Measurements from ENCODE around the gene CCDC12. TPM values are rescaled to one million over a fixed set of nuclear protein-coding genes. Genes with fewer than 3 reads are reported as not detected.
A peak's percentile ranks its signal among the peaks of the same experiment; 100 is the strongest.

CCDC12 gene
- total and polyA plus RNA-seq, 2 of the 13 experiments (the other 11 are each of a cell fraction or from before 2014, with no cell fraction given) = 30.1 to 49.5 TPM

DNA sequence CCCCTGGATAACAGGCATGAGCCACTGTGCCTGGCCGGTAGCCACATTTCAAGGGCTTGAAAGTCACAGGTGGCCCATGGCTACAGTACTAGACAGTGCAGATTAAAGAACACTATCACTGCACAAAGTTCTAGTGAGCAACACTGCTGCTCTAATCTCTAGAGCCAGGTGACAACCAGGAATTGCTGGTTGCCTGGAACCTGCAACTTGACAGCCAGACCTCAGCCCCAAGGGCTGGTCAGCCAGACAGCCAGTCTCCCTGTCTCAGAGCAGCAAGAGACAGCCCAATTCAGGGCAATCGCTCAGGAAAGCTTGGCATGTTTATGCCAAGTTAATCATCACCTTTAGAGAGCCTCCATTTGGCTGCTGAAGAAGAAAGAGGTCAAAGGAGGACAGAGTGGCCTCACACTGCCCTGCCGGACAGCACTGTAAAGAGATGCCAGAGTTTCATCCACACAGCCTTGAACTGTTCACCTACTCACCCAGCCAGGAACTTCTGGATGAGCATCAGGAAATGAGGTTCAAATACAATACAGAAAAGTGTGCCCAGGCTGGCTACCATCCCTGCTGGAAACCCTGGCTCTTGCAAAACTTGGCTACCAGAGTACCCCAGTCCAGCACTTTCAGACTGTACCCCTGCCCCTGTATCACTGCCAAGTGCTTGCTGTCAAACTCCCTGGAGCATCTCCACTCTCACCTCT, 6.0 kb downstream of the CCDC12 start (continued):
- TF ChIP-seq, protein P1, sequence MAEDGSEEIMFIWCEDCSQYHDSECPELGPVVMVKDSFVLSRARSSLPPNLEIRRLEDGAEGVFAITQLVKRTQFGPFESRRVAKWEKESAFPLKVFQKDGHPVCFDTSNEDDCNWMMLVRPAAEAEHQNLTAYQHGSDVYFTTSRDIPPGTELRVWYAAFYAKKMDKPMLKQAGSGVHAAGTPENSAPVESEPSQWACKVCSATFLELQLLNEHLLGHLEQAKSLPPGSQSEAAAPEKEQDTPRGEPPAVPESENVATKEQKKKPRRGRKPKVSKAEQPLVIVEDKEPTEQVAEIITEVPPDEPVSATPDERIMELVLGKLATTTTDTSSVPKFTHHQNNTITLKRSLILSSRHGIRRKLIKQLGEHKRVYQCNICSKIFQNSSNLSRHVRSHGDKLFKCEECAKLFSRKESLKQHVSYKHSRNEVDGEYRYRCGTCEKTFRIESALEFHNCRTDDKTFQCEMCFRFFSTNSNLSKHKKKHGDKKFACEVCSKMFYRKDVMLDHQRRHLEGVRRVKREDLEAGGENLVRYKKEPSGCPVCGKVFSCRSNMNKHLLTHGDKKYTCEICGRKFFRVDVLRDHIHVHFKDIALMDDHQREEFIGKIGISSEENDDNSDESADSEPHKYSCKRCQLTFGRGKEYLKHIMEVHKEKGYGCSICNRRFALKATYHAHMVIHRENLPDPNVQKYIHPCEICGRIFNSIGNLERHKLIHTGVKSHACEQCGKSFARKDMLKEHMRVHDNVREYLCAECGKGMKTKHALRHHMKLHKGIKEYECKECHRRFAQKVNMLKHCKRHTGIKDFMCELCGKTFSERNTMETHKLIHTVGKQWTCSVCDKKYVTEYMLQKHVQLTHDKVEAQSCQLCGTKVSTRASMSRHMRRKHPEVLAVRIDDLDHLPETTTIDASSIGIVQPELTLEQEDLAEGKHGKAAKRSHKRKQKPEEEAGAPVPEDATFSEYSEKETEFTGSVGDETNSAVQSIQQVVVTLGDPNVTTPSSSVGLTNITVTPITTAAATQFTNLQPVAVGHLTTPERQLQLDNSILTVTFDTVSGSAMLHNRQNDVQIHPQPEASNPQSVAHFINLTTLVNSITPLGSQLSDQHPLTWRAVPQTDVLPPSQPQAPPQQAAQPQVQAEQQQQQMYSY (CRISPR knock-in tag; IDR thresholded peaks at IDR 0.05) = peak; percentile 59; the same call in 1 of the 2 replicates
- no peak for TF ChIP-seq NFE2L2 (IDR thresholded peaks at IDR 0.05; ENCODE audit: low read length)
- TF ChIP-seq ZNF747 (CRISPR knock-in tag; IDR thresholded peaks at IDR 0.05; ENCODE audit: borderline replicate concordance) = no peak
- no peak for TF ChIP-seq IRX3 (CRISPR knock-in tag; IDR thresholded peaks at IDR 0.05; ENCODE audit: borderline replicate concordance, low read depth)
- TF ChIP-seq, protein P2, sequence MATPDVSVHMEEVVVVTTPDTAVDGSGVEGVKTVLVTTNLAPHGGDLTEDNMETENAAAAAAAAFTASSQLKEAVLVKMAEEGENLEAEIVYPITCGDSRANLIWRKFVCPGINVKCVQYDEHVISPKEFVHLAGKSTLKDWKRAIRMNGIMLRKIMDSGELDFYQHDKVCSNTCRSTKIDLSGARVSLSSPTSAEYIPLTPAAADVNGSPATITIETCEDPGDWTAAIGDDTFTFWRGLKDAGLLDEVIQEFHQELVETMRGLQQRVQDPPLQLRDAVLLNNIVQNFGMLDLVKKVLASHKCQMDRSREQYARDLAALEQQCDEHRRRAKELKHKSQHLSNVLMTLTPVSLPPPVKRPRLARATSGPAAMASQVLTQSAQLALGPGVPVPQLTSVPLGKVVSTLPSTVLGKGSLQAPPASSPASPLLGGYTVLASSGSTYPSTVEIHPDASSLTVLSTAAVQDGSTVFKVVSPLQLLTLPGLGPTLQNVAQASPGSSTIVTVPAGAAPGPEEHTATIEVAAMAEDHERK (CRISPR knock-in tag; IDR thresholded peaks at IDR 0.05; ENCODE audit: low read depth) = no peak
- TF ChIP-seq HNRNPH1 (optimal IDR thresholded peaks at IDR 0.05; ENCODE audit: low read depth, low read length) = no peak
- TF ChIP-seq ZNF274 (CRISPR knock-in tag; IDR thresholded peaks at IDR 0.05) = no peak
- TF ChIP-seq RBAK (CRISPR knock-in tag; IDR thresholded peaks at IDR 0.05) = no peak
- TF ChIP-seq HOXD1 (CRISPR knock-in tag; IDR thresholded peaks at IDR 0.05) = no peak
- no peak for TF ChIP-seq ZBTB21 (CRISPR knock-in tag; IDR thresholded peaks at IDR 0.05)
- TF ChIP-seq SAP130 (CRISPR knock-in tag; IDR thresholded peaks at IDR 0.05; ENCODE audit: low read depth) = peak; percentile 88
- no peak for TF ChIP-seq ZNF225 (CRISPR knock-in tag; IDR thresholded peaks at IDR 0.05)
- TF ChIP-seq ZMYM3 (CRISPR knock-in tag; IDR thresholded peaks at IDR 0.05) = peak; percentile 83
- no peak for TF ChIP-seq KMT2B (CRISPR knock-in tag; IDR thresholded peaks at IDR 0.05)
- TF ChIP-seq, protein P3, sequence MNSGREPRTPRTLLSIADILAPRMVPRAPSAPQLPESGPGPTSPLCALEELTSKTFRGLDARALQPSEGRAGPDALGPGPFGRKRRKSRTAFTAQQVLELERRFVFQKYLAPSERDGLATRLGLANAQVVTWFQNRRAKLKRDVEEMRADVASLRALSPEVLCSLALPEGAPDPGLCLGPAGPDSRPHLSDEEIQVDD (CRISPR knock-in tag; IDR thresholded peaks at IDR 0.05; ENCODE audit: borderline replicate concordance) = no peak
- TF ChIP-seq IKZF1 (IDR thresholded peaks at IDR 0.05) = no peak
- TF ChIP-seq GFI1 (CRISPR knock-in tag; IDR thresholded peaks at IDR 0.05; ENCODE audit: borderline replicate concordance) = no peak
- no peak for TF ChIP-seq ZNF790 (CRISPR knock-in tag; IDR thresholded peaks at IDR 0.05; ENCODE audit: borderline replicate concordance)
- TF ChIP-seq SCMH1 (CRISPR knock-in tag; IDR thresholded peaks at IDR 0.05; ENCODE audit: borderline replicate concordance) = no peak
- no peak for TF ChIP-seq ATRX (CRISPR knock-in tag; IDR thresholded peaks at IDR 0.05; ENCODE audit: borderline replicate concordance)
- TF ChIP-seq, protein P4, sequence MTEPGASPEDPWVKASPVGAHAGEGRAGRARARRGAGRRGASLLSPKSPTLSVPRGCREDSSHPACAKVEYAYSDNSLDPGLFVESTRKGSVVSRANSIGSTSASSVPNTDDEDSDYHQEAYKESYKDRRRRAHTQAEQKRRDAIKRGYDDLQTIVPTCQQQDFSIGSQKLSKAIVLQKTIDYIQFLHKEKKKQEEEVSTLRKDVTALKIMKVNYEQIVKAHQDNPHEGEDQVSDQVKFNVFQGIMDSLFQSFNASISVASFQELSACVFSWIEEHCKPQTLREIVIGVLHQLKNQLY (CRISPR knock-in tag; IDR thresholded peaks at IDR 0.05) = peak; percentile 63
- TF ChIP-seq, protein P5, sequence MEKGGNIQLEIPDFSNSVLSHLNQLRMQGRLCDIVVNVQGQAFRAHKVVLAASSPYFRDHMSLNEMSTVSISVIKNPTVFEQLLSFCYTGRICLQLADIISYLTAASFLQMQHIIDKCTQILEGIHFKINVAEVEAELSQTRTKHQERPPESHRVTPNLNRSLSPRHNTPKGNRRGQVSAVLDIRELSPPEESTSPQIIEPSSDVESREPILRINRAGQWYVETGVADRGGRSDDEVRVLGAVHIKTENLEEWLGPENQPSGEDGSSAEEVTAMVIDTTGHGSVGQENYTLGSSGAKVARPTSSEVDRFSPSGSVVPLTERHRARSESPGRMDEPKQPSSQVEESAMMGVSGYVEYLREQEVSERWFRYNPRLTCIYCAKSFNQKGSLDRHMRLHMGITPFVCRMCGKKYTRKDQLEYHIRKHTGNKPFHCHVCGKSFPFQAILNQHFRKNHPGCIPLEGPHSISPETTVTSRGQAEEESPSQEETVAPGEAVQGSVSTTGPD (CRISPR knock-in tag; IDR thresholded peaks at IDR 0.05) = no peak
- TF ChIP-seq SALL2 (CRISPR knock-in tag; IDR thresholded peaks at IDR 0.05) = 0 out of 2 replicates have a peak, but pooled peaks have one; percentile 33
- no peak for TF ChIP-seq REXO4 (CRISPR knock-in tag; IDR thresholded peaks at IDR 0.05; ENCODE audit: borderline replicate concordance)
